Activated CD4-positive, alpha-beta T cell treated with anti-CD3 and anti-CD28 coated beads, Interleukin-2, Interleukin-6, amounts not matched to agents 100 ng/mL and 50 ng/mL, durations not matched to agents 16 hours and 8 hours (primary cell): Measurements from ENCODE around the gene POU2AF1.
"Not testable (repeated sequence)": the region's sequence is repeated elsewhere in the genome, so short reads cannot be mapped to it uniquely, and the experiment has no call there.

Source experiments
- DNase-seq: peaks from one replicate; pipeline ENCODE4 v3.0.0-alpha.2; 2020

The POU2AF1 gene

DNA sequence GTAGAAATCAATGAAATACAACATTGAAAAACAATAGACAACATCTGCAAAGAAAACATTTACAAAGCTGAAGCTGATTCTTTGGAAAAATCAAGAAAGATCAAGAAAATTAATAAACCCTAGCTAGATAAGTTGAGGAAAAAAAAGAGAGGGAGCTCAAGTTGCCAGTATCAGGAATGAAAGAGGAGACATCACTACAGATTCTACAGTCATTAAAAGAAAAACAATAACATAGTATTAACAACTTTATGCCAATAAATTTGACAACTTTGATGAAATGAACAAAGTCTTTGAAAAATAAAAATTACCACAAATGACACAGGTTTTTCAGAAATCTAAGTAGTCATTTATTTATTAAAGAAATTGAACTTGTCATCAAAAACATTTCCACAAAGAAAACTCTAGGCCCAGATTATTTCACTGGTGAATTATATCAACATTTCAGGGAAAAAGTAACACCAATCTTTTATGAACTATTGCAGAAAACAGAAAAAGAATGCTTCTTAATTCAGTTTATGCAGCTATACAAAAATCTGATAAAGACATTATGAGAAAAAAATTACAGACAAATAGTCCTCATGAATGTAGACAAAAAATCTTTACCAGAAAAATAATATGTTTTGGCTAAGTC is 39.2 kb downstream of the POU2AF1 start:
- no peak for DNase-seq

DNA sequence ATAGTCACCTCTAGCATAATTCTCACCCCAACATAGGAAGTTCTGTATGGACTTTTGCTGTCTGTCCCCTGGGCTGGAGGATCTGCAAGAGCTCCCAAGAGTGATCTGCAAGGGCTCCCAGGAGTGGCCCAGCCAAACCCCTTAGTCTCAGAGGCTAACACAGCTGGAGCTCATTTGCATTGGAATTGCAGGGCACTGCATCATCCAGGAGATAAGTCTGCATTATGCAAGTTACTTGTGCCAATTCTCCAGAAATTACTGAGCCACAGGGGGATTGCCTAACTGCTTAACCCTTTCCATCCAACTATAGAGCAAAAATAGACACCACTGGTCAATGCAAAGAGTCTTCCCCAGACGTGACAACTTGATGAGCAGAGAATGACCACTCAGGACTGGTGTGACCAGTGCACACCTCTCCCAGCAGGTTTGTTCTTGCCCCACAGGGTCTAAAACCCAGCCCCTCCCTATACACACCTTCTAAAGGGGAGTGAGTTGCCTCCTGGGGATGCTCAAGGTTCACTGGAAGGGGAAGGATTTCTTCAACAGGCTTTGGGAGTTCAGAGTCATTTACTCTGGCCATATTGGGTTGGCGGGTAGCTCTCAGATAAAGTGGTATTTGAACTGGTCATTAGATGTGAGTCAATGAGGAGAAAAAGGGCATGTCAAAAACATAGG is 42.4 kb downstream of the POU2AF1 start:
- no peak for DNase-seq

DNA sequence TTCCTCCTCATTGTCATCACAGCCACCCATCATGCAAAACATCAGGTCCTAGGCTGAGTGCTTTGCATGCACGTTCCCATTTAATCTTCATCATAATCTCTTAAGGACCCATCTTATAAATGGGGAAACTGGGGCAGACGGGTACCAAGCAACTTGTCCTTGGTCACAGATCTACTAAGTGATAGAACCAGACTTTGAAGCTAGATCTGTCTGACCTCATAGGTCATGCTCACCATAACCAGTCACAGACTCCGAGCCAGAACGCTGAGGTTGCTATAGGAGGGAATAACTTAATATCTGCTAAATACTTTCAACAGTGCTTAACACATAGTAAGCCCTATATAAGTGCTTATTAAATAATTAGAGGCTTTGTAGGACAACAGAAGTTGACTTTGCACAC is 43.0 kb downstream of the POU2AF1 start:
- DNase-seq: no peak

DNA sequence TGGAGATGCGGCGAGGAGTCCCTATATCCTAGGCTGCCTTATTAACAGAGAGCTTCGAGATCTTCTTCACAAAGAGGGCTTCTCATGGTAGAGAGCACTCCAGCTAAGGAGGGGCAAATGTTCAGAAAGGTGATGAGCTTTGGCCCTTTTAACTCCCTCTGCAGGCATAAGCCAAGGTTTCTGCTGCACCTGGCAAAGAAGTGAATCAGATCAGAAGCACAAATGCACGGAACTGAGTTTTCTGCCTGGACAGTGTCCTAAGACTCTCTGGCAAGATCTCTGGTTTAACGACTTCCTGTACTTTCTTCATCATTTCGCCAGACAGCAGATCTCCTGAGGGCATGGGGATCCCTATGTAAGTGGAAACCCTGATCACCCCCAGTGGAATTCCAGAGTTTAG is 43.5 kb downstream of the POU2AF1 start:
- no peak for DNase-seq

DNA sequence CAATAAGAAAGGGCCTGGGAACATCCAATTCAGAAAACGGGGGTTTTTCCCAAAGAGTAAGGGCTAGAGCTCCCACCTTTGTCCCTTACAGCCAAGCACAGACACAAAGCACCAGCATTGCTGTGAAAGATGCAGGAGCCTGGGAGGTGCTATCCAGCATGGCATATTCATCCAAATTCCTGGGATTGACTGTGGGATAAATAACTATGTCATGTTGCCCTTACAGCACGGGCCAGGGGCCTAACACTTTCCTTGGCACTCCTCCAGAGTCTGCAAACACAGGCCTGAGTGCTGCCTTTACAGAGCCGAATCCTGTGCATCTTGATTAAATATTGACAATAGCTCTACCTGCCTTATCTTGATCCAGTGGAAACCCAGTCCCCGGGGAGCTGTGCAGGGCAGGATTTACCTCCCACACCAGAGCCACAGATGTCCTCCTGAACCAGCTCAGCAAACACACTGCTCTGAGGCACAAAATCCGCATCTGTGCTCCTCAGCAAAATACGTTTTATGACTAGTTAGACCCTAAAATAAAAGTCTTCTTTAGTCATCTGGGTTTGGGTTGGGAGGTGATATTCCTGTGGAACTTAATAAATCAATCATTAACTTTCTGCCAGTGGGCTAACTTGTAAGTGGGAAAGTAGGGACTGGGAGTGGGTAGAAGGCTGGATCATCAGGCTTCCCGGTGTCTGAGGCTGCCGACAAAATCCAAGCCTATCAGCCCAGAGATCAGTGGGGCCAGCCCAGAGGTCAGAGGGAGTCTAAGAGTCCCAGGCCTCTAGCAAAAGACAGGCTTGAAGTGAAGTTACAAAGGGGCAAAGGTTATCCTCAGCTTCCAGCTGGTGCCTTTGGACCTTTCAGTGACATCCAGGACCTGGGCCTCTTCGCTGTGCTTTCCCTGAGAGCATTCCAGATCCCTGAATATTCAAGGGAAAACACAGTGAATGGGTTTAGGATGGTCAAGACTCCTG is 44.3 kb downstream of the POU2AF1 start:
- DNase-seq: no peak

DNA sequence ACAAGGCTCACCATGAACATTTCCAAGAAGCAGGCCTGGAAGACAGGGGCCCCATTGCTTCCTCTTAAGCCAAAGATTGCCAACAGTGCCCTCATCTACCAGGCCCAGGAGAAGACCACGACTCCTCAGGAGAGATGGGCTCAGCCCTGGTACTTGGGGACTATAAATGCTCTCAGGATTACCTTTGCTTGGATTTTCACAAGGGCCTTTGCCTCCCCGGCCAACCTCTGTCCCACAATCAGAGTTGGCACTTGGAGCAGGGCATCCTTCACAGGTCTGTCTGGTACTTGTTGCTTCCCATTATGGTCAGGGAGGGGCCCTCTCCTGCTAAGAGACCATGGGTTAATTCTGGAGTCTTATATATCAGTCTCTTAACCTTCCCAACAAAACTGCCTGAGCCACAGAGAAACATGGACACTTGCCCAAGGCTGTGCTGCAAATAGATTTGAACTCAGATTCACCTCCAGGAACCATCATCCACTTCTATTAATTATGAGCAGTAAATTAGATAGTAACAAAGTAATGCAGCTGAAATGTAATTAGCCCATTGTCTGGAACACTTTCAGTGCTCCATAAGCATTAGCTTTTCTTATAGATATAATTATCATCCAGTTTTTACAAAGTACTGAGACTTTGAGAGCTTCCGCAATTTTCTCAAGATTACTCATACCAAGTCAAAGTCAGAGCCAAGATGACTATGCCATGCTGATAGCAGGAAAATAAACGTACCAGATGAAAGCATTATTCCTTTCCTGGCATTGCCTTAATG is 47.2 kb downstream of the POU2AF1 start:
- no peak for DNase-seq

DNA sequence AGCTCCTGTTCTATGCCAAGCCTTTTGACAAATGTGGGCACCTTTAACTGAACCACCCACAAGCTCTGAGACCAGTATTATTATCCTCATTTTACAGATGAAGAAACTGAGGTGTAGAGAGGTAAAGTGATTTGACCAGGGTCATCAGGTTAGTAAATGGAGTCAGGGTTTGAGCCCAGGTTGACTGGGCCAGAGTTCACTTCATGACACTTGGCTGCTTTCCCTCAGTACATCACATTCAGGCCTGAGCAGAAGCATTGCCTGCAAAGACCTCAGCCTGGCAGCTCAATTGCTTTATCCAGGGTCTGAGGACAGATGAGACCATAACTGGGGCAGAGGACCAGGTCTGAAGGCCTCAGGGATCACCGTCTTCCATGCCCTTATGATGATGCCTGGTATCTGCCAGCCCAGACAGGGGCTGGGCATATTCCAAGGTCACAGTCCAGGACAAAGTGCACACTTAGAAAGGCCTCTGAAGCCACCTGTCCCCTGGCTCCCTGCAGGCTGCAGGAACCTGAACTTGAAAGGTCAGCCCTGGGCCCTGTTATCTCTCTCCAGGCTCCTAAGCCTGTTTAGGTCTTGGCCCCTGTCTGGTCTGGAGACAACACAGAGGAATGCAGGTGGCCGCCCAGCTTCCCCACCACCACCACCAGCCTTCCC is 48.7 kb downstream of the POU2AF1 start:
- DNase-seq: no peak

DNA sequence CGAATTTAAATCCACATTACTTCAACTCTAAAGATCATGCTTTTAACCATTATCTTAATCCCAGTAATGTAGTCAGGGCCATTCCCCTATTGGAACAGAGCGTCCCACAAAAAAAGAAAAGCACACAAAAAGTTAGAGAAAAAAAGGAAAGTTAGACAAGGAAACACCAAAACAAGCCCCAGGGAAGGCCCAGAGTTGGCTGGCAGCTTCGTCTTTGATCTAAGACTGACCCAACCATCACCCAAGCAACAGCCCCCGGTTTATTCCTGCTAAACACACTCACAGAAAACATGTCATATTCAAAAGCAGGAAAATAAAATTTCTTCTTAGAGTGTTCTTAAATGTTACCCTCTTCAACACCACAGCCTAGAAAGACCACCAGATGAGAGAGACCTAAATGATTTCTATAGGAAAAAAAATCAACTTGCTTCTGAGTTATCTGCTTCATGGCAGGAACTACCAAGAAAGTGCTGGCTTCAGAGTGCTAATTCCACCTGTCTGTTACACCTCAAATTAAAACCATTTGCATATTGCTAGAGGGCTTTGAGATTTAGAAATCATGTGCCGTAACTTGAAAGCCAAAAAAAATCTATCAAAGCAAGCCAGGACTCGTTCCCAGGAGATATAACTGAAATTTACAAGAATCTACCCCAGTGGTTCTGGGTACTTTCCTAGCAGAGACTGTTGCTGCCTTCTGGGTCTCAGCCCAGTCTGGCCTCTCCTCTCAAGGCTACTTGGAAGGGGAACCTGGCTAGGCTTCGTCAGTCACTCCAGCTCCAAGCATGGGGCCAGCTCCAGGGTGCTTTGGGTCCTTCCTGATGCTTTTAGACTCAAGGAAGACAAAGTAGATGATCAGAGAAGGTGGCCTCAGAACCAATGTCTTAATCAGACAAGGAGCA is 49.5 kb downstream of the POU2AF1 start:
- DNase-seq: no peak

DNA sequence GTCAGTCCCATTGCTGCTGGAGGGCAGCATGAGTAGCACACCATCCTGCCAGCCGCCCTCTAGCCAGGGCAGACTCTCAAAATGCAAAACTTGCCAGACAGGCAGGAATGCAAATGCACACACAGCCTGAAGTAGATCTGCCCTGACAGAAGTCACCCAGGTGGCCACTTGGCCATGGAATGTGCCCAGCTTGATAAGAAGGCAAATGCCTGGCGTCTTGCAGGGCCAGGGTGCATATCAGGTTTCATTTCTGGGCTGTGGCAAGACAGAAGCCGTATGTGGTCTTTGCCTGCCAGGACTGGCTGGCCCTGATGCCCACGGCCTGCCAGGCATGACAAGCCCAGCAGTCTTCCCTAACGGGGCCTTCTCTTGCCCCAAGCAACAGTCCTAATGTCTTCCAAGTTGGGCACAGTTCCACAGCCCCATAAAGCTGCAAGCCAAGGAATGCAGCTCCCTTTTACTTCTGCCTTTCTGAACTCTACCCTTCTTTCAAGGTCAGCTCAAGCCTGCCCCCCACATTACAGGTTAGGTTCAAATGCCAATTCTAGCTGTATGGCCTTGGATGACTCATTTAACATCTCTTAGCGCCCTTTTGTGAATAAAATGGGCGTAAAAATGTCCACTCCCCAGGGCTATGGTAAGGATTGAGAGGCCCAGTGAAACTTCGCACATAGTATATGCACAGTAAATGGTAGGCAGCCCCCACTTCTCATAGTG is 51.0 kb downstream of the POU2AF1 start:
- no peak for DNase-seq

DNA sequence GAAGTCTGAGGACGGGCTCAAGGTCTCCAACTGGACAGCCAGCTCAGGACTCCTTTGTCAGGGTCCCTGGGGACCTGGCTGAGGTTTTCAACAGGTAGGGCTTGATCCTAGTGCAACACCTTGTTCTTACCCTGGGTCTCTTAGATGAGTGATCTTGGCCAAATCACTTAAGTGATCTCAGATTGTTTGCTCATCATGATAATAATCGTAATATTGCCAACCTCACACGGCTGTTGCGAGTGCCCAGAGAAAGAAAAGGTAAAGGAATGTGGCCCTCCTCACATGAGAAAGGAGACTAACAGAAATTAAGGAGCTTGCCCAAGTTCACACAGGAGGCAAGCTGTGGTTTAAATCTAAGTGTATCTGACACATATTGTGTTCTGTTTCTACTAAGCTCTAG is 52.3 kb downstream of the POU2AF1 start:
- no peak for DNase-seq

DNA sequence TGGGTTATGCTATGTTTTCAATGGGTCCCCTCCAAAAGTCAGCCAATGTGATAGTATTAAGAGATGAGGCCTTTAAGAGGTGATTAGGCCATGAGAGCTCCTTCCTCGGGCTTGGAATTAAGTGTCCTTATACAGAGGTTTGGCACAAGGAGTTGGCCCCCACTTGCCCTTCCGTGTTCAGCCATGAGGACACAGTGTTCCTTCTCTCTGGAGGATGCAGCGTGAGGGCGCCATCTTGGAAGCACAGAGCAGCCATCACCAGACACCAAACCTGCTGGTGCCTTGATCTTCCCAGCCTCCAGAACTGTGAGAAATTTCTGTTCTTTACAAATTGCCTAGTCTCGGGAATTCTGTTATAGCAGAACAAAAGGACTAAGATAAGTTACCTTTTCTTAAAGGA is 53.8 kb downstream of the POU2AF1 start:
- no peak for DNase-seq

DNA sequence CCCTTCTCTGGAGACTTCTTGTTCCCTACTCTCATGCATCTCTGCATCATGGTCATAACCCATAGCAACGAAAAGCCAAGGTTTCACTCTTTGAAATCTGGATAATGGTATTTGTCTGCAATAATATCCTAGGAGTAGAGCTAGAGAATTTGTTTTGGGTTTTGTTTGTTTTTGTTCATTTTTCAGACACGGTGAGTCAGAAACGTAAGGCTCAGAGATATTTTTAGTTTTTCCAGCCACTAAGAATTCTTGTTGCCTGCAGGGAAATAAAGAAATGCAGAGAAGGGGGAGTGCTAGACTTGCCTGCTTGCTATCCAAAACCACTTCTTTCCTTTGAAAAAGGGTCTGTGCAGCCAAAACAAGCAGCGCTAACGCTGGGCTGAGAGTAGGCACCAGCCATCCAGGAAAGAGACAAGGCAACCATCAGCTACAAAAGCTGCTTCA is 54.8 kb downstream of the POU2AF1 start:
- DNase-seq: no peak

DNA sequence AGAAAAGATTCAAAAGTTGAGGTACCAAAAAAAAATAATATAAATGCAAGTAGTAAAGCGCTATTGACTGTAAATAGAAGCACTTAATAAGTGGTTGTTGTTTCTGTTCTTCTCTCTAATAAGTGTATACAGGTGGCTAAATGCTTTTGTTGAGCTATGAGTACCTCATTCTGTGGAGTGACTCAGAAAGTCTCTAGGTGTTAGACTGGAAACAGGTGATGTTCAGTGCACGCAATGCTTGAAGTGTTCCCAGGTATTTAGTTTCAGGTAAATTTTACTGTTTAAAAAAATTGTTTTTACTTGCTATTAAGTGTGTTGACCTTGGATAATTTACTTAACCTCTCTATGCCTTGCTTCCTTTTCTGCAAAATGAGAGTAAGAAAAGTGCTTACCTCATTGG is 56.5 kb downstream of the POU2AF1 start:
- DNase-seq: no peak

DNA sequence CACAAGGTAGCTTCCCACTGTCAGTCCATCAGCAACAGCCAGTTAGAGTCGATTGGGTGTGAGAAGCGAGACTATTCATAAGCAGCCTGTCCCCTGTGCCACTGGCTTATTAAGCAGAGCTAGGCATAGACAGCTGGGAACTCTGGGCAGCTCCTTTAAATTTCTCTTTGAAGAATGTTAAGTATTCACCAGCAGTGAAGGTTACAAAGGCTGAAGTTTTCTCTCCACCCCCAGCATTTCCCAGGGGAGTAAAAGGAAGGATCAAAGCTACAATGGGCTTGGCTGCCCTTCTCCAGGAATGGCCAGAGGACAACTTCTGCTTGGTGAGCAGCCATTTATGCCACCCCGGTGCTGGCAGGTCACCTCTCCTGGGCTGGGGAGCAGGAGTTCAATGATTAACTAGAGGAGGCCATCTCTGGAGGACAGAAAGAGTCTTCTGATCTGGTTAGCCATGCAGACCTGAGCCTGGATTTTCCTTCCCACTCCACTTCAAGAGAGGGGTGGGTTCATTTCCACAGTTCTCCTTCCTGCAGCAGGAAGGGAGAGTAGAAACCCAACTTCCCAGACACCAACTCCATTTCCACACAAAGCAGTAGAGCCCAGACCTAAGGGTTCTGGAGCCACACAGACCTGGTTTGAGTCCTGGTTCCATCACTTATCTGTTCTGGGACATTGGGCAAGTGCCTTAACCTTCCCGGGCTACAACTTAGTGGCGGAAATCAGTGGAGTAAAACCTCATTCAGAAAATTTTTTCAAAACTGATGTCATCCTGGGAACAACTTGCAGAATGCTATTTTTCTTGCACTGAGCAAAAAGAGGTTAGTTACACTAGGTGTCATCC is 58.1 kb downstream of the POU2AF1 start:
- no peak for DNase-seq

DNA sequence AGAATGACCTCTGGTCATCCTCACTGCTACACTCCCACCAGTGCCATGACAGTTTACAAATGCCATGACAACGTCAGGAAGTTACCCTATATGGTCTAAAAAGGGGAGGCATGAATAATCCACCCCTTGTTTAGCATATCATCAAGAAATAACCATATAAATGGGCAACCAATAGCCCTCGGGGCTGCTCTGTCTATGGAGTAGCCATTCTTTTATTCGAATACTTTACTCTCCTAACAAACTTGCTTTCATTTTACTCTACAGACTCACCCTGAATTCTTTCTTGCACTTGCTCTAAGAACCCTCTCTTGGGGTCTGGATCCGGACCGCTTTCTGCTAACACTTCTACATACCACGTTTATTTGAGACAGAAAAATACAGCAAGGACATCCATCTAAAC is 58.9 kb downstream of the POU2AF1 start:
- not testable (repeated sequence) for DNase-seq

DNA sequence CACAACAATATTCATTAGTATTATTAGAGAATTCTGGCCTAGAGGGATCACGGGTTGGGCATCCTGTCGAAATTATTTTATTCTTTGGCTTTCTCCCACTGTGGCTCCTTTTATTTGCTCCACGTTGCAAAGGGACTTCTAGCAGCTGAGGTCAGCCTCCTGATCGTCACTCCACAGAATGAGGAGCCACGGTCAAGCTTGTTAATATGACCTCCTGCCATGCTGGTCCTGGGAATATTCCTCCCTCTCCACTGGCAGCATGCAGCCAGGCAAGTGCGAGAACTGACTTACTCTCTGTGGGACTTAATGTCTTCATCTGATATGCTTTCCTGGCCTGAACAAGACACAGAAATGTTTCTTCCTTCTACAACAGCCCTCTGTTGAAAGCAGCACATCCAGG is 59.8 kb downstream of the POU2AF1 start:
- DNase-seq: no peak

DNA sequence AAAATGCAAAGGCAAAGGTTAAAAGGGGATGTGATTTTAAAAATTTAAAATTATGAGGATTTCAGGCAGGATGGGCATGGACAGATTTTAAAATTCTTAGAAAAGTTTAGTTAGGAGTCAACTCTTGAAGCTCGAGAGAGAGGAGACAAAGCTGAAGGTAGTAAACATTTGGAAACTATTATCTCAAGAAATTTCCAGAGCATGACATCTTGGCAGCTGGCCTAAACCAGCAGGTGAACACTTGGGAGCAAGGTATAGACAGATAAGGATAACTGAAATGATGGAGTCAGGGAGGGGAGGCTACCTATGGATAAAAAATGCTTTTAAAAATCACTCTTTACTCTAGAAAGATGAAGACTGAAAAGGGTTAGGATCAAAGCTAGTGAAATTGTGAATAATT is 67.0 kb downstream of the POU2AF1 start:
- no peak for DNase-seq

DNA sequence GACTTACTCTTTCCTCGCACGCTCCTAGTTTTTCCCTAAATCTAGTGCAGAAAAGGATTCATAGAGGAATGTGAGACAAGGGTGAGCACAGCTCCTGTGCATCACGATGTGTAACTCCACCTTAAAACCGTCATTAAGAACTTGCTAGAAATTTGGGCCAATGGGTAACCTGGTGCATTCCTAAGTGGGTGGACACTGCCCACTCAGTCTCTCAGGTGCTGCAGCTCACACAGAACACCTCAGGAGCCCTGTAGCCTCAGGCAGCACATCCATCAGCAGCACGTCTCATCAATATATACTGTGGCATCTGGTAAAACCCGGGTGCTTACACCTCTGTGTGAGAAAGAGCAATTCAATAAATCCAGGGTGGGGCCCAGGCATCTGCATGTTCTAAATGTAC is 68.4 kb downstream of the POU2AF1 start:
- no peak for DNase-seq

DNA sequence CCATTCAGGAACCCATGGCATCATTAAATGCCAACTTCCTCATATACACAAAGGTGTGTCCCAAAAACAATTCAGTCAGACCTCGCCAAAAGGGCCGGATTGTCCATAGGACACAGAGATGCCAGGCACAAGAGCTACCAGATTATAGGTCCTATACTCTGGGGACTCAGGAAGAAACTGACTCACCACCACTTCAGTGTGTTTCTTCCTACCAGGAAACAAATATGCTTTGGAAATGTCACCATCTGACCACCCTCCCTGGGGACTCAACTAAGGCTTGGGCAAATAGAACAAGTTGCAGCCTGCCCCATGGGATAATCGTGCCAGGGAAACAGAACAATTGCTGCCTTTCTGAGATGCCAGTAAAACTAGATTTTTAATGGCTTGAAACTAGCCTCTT is 69.0 kb downstream of the POU2AF1 start:
- no peak for DNase-seq
